Choroid plexus epithelial cell (primary cell): ENCODE data around the gene TSTD2.

Experiments used
- DNase-seq: peaks from one replicate; pipeline ENCODE4 v3.0.0-alpha.2; 2010; ENCODE audit warnings: low read depth
- H3K4me3 ChIP-seq: 2 replicates; pipeline ENCODE4 v1.5.1; 2011; ENCODE audit warnings: low read depth, mild to moderate bottlenecking, control low read depth, low read length, moderate library complexity
- TF ChIP-seq, protein P1 (sequence below): conservative IDR thresholded peaks from 2 replicates; pipeline ENCODE4 v1.5.1; 2011; ENCODE audit warnings: low read depth, mild to moderate bottlenecking, control low read depth, inconsistent platforms, low read length, moderate library complexity

The TSTD2 gene

DNA sequence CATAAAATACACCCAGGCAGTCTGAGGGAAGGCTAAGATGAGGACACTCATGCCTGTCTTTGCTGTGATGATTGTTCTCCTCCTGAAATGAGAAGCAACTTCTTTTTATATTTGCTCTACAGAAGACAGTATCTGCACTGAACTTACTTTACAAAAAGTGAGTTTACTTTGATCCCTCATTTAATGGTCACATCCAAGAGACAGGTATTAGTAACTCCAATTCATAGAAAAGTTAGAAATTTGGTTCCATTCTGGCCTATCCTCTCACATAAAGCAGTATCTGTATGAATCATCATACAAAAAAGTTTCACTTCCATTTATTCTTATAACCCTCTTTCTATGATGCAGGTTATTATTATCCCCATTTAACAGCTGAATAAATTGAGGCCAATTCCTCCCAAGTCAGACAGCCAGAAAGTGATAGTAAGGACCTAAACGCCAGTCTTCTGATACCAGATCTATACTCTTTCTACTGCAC is 15.2 kb downstream of the TSTD2 start:
- no peak overlapping the region for H3K4me3 ChIP-seq
- no peak for DNase-seq
- TF ChIP-seq, protein P1, sequence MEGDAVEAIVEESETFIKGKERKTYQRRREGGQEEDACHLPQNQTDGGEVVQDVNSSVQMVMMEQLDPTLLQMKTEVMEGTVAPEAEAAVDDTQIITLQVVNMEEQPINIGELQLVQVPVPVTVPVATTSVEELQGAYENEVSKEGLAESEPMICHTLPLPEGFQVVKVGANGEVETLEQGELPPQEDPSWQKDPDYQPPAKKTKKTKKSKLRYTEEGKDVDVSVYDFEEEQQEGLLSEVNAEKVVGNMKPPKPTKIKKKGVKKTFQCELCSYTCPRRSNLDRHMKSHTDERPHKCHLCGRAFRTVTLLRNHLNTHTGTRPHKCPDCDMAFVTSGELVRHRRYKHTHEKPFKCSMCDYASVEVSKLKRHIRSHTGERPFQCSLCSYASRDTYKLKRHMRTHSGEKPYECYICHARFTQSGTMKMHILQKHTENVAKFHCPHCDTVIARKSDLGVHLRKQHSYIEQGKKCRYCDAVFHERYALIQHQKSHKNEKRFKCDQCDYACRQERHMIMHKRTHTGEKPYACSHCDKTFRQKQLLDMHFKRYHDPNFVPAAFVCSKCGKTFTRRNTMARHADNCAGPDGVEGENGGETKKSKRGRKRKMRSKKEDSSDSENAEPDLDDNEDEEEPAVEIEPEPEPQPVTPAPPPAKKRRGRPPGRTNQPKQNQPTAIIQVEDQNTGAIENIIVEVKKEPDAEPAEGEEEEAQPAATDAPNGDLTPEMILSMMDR = no peak

DNA sequence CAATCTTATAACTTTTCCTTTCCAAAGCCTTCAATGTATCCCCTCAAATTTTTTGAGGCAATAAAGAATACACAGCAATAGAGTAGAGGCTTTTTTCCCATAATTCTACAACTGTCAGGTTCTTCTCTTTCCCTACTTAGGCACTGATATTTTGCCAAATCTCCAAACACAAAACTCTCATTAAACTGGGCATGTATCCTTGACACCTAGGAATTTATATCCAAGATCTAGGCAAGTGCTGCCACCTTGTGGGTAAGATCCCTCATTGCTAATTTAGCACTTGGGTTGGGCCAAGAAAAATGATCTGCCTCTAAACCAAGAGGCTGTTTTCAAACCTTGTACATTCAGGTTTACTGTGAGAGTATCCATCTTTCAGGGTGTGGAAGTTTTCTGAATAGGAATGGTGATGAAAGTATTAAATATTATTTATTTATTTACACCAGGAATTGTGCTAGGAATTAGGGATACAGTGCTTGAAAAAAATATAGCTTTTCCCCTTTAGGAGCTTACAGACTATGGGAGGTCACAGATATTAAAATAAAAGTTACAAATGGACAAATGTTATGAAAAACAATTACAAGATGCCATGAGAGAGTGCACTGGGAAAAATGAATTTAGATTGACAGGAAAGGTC is 17.6 kb downstream of the TSTD2 start:
- TF ChIP-seq, protein P1 = peak; percentile 83
- DNase-seq = peak; percentile 78
- no peak overlapping the region for H3K4me3 ChIP-seq

DNA sequence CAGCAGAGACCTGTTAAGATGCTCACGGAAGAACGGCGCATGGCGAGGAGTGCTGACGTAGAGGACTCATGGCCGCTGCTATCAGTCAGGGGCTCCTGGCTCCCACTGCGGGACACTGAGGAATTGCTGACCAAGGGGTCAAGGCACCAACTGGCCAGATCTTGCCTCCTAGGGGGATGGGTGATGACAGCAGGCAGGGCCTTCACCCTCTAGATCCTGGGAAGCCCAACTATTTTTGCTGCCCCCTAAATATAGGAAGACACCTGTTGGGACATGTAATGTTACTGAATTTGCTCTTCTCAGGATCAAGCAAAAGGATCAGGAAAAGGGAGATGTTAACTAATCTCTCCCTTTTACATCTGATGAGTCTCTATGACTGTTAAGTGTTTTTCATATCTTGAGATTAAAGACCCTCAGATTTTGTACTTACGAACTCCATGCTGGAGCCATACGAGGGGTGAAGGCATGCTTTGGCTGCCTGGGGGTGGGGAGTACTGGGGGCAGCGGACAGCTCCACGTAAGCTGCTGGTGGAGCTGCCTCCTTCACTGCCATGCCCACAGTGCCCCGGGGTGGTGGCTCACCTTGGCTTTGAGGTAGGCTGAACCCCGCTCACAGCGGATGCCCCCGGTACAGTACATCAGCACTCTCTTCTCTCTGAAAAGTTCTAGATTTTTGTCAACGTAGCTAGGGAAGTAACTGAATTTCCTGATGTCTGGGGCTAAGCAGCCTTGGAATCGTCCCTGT is 28.1 kb downstream of the TSTD2 start:
- TF ChIP-seq, protein P1 = no peak
- no peak for DNase-seq

DNA sequence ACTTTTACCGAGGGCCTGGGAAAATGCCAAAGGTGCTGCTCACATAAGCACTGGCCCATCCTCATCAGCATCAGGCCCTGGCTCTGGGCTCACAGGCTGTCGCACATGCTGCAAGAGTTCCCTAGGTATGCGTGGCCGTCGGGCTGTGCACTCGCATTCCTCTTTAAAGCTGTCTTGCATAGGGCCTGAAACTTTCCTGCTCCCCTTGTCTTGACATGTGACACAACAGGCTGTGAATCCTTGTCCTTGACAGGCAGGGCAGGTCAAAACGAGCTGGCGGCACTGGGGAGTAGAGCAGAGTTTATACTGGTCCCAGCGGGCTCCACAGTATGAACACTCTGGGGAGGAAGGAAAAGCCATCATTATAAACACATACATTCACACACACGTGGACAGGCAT is 30.7 kb downstream of the TSTD2 start:
- TF ChIP-seq, protein P1 = no peak
- no peak for DNase-seq
- no peak overlapping the region for H3K4me3 ChIP-seq

More for the DNA sequence above, 28.1 kb downstream of the TSTD2 start:
- no peak overlapping the region for H3K4me3 ChIP-seq

DNA sequence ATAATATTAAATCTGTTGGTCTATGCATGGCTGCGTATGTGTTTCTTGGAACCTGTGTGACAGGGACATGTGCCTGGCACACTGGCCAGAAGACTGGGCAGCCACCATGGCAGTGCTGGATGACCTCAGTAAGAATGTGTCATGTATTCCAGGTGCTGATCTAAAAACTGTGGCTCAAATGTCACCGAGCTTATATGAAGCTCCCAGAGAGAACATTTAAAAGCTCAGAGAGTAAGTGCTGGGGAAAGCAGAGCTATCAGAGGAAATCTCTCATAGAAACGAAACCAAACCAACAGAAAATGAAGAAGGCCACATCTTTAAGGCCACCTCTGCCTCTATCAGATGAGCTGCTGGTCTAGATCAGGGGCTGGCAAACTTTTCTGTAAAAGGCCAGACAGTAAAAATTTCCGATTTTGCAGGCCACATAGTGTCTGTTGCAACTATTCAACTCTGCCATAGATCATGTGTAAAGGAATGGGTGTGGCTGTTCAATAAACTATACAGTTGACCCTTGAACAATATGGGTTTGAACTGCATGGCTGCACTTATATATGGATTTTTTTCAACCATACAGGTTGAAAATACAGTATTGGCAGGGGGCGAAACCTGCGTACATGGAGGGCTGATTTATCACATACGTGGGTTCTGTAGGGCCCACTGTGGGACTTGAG is 31.8 kb downstream of the TSTD2 start:
- TF ChIP-seq, protein P1 = no peak
- H3K4me3 ChIP-seq = no peak overlapping the region
- DNase-seq = no peak

DNA sequence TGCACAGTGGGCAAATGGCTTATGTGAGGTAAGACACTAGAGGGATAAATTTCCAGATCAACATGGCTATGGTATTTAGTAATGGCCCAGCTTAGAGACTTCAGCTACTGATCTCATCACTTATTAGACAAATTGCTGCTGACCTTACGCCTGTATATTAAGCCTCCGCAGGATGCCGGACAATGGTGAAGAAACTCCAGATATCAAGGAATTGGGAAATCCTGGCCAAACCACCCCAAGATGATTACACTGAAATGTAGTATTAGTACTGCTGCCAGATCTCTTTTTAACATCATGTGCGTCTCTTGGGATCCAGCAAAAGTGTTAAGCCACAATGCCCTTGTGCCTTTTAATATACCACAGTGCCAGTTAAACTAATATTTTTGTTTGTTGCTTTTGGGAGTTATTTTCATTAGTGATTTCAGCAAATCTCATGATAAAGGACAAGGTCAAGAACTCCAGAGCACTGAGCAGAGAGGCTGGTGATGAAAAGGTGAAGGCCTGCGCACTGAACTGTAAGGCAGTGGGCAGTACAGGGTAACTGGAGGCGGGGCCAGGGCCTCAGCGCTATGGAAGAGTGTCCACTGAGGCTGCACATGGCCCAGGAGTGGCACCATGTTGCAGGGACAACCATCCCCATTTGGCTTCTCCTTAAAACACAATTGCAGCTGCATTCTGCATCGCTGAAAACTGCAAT is 32.5 kb downstream of the TSTD2 start:
- H3K4me3 ChIP-seq = no peak overlapping the region
- DNase-seq = no peak
- TF ChIP-seq, protein P1 = no peak
